Uterus (tissue), 2 donors: ENCODE results near the gene DSE.

Source experiments
- CTCF ChIP-seq, 4 experiments: fragments of 200-600 bp in 2 of 4; fragments of 450-650 bp in 2 of 4; sonication (generic) in 2 of 4; IDR thresholded peaks; one replicate each; pipeline ENCODE4 v1.5.1; 2016 to 2019; ENCODE audit warnings: antibody characterized with exemption in 4 of 4, mild to moderate bottlenecking in 2 of 4, moderate library complexity in 1 of 4
- POLR2A ChIP-seq, 2 donors: fragments of 450-650 bp; IDR thresholded peaks; one replicate each; pipeline ENCODE4 v1.6.1; 2016; ENCODE audit warnings: antibody characterized with exemption in 2 of 2, mild to moderate bottlenecking in 1 of 2, moderate library complexity in 1 of 2

GRCh38 chr6:116492331-116493067 lies 121.8 kb downstream of the DSE start:
- TF ChIP-seq CTCF (IDR thresholded peaks at IDR 0.05) (no peak), POLR2A (IDR thresholded peaks at IDR 0.05) (no peak)
